ENCODE data around the gene WDR83.

- TF ChIP-seq CTCF (IDR thresholded peaks at IDR 0.05) (no peak), POLR2A (IDR thresholded peaks at IDR 0.05) (no peak), POLR2AphosphoS5 (IDR thresholded peaks at IDR 0.05) (no peak)
Observed at GRCh38 chr19:12647490-12648071, 19.0 kb upstream of the WDR83 start.

Measured in breast epithelium (tissue), 3 donors.